ENCODE results near the gene LRFN2. TPM values are rescaled to one million over a fixed set of nuclear protein-coding genes. Genes with fewer than 3 reads are reported as not detected.

LRFN2 gene
- total and polyA plus RNA-seq, 2 of the 8 experiments (the other 6 are each of a cell fraction or from before 2014, with no cell fraction given): 2.3 TPM

GRCh38 chr6:40552941-40553340 lies 34.2 kb downstream of the LRFN2 start (continued):
- TF ChIP-seq EP300 (IDR thresholded peaks at IDR 0.05; ENCODE audit: borderline replicate concordance in 1 of 2, low read depth in 2 of 2, low read length in 2 of 2) (no peak), CREB1 (IDR thresholded peaks at IDR 0.05) (no peak), TEAD4 (IDR thresholded peaks at IDR 0.05; ENCODE audit: low read depth, low read length) (no peak), MAX (IDR thresholded peaks at IDR 0.05) (no peak)
- TF ChIP-seq, protein P1, sequence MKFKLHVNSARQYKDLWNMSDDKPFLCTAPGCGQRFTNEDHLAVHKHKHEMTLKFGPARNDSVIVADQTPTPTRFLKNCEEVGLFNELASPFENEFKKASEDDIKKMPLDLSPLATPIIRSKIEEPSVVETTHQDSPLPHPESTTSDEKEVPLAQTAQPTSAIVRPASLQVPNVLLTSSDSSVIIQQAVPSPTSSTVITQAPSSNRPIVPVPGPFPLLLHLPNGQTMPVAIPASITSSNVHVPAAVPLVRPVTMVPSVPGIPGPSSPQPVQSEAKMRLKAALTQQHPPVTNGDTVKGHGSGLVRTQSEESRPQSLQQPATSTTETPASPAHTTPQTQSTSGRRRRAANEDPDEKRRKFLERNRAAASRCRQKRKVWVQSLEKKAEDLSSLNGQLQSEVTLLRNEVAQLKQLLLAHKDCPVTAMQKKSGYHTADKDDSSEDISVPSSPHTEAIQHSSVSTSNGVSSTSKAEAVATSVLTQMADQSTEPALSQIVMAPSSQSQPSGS (IDR thresholded peaks at IDR 0.05; ENCODE audit: low read length): no peak

All from H1 (cell line).